Hematopoietic multipotent progenitor cell treated with erythropoietin and hydrocortisone succinate and interleukin-3 and kit ligand, for 4 days (in vitro differentiated cells): ENCODE data around the gene ZDHHC7.
"Not testable (repeated sequence)": the region's sequence is repeated elsewhere in the genome, so short reads cannot be mapped to it uniquely, and the experiment has no call there.

Experiments used
- DNase-seq: peaks from one replicate; pipeline ENCODE4 v3.0.0-alpha.2; 2015

The ZDHHC7 gene, protein sequence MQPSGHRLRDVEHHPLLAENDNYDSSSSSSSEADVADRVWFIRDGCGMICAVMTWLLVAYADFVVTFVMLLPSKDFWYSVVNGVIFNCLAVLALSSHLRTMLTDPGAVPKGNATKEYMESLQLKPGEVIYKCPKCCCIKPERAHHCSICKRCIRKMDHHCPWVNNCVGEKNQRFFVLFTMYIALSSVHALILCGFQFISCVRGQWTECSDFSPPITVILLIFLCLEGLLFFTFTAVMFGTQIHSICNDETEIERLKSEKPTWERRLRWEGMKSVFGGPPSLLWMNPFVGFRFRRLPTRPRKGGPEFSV

DNA sequence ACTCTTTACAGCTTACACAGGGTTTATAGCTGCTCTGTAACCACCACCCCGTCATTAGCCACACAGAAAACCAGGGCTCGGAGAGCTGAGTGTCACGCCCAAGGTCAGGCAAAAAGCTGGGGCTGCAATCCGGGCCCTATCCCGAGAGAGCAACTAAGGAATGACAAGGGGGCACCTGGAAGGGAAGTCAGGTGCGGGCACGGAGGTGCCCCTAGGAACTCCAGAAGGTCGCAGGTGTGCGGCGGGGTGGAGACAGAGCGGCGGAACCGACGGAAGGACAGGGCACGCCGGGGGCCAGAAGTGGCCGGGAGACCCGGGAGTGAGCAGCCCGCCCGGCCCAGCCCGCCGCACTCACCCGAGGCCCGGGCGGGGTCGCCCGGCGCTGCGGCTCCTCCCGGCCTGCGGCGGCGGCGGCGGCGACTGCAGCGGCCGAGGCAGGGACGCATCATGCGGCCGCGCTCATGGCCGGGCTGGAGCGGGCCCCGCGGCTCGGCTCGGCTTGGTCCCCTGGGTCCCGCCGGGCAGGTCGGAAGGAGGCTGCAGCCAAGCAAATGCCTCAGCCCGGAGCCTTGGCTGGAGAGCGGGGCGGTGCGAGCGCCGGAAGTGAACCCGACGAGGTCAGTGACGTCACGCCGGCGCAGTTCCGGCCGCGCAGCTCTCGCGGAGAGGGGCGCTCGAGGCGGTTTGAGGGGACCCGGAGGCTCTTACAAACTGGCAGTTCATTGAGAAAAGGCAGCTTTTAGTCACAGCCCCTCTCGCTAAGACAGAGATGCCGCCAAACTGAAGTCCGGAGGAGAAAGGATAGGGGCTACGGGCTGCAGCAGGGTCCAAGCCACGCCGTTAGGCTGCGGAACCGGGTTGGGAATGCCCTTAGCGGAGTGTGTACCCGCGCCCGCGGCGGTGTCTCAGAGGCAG, at the start of gene ZDHHC7:
ZDHHC7 (minus strand) TSS at position 605 of the 915 bp plus-strand sequence. CDS start 20,917 bp downstream, outside the sequence.
- DNase-seq = peak; percentile 94

GRCh38 chr16:85058909-85059308, 47.6 kb upstream of the ZDHHC7 start:
- DNase-seq = no peak

GRCh38 chr16:85057948-85058347, 46.6 kb upstream of the ZDHHC7 start:
- DNase-seq = no peak

DNA sequence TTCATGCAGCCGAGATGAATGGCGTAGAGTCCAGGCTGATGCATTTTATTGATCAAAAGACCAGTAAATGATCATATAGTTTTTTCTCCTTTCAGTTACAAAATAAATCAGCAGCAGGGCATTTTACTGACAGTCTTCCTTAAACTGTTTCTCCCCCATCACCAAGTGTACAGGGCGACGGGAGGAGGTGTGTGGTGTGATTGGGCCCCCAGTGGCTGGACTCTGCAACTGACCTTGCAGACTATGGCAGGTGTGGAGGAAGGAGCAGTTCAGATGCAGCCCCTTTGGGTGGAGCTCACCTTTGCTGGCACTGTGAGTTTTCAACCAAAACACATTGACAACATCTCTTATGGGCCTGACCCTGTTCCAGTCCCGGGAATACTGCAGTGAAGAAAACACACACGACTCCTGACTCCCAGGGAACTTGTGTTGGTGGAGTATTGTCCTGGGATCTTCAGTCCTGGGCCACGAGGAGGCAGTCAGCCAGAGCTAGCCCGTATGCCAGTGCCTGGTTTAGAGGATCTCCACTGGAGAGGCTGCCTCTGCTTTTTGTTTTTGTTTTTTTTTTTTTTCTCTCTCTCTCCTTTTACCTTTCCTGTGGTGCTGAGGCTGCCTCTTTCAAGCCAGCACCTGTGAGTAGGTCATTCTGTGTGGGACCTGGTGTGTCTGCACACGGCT, 46.0 kb upstream of the ZDHHC7 start:
- DNase-seq = no peak

DNA sequence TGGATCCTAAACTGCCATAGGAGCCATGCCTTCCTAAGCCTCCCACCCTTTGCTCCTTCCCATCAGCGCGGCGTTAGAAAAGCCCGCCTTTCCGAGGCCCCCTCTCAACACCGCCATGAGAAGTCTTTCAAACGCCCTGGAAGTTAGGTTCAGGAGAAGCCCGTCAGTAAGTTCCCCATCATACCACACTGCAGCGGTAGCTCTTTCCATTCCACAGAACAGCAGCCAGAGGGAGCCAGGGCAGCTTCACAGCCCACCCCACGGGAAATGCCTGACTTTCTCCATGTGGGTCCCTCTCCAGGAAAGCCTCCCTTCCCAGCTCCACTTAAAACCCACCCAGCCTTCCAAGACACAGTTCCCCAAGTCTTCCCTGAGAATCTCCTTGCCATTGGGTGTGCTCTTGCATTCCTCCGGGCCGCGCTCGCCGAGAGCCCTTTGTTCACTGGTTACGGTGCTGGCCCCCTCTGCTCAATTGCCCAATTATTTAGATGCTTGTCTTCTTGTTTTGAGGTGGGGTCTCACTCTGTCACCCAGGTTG, 44.9 kb upstream of the ZDHHC7 start:
- DNase-seq = peak; percentile 61

DNA sequence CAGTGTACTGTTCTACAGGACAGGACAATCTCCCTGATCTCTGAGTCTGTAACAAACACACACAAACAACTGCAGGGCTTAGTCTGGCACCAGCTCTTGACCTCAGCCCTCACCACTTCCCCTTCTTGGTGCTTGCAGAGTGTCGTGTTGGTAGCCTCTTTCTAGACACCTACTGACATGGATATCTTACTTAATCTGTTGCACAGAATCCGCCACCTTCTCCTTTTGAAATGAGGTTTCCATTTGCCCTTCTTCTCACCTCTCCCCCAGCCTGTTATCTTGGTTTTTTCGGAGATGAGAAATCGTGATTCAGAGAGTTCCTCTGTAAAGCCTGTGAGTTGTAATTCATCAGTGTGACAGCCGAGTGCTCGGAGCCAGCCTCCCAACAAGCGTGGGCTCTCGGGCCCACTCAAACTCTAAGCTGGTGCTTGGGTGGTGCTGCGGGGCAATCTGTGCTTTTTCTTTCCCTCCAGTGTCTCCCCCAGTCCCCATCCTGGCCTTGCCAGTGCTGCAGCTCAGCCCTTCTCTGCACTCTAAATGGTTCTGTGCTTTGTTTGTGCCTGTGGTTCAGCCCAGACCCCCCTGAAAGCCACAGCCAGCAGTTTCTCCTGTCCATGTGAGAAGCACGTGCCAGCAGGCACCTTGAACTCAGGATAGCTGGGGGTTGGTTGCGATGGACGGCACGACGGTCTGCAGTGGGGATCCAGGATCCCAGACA, 44.3 kb upstream of the ZDHHC7 start:
- peak; percentile 97 for DNase-seq

- peak; percentile 20 for DNase-seq
These were observed 43.7 kb upstream of the ZDHHC7 start for GRCh38 chr16:85054948-85055492.

- not testable (repeated sequence) for DNase-seq
These were observed 43.0 kb upstream of the ZDHHC7 start for GRCh38 chr16:85054321-85054720.

GRCh38 chr16:85052536-85052935, 41.2 kb upstream of the ZDHHC7 start:
- no peak for DNase-seq

DNA sequence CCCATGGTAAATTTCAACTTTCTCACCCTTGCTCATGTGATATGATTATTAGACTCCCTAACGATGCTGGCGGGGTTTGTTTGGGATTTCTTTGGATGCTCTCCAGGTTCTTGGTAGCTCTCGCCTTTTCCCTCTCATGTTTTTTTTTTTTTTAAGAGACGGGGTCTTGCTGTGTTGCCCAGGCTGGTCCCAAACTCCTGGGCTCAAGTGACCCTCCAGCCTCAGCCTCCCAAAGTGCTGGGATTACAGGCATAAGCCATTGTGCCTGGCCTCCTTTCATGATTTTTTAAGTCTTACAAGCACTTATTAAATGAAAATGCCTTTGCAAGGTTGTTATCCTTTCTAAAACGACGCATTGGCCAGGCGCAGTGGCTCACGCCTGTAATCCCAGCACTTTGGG, 40.3 kb upstream of the ZDHHC7 start:
- no peak for DNase-seq

DNA sequence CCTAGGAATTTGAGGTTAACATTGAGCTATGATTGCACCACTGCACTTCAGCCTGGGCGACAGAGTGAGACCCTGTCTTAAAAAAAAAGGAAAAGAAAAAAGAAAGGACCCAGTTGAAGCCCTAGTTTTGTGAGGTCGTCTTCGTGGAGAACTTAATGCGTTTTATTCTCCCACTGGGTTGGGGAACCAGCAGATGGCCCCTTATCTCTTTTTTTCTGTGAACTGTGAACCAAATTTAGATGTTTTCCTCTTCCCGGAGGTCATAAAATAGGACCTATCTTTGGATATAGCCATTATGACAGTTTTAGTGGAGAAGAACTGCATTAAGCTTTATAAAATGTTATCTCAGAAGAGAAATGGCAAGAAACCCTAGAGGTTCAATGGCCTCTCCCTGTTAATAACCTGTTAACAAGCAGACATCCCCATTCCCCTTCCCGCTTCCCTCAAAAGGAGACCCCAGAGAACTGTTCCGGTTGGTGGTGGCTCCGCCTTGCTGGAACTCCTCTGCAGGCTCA, 39.8 kb upstream of the ZDHHC7 start:
- peak; percentile 60 for DNase-seq

- DNase-seq = no peak
These were observed 38.5 kb upstream of the ZDHHC7 start for GRCh38 chr16:85049706-85050305.

- no peak for DNase-seq
These were observed 37.7 kb upstream of the ZDHHC7 start for GRCh38 chr16:85048921-85049562.

- DNase-seq = peak; percentile 64
These were observed 36.6 kb upstream of the ZDHHC7 start for GRCh38 chr16:85047867-85048455.

GRCh38 chr16:85046931-85047866, 35.9 kb upstream of the ZDHHC7 start:
- DNase-seq = peak; percentile 96

- no peak for DNase-seq
These were observed 35.2 kb upstream of the ZDHHC7 start for GRCh38 chr16:85046472-85046916.

GRCh38 chr16:85045641-85046471, 34.5 kb upstream of the ZDHHC7 start:
- no peak for DNase-seq

DNA sequence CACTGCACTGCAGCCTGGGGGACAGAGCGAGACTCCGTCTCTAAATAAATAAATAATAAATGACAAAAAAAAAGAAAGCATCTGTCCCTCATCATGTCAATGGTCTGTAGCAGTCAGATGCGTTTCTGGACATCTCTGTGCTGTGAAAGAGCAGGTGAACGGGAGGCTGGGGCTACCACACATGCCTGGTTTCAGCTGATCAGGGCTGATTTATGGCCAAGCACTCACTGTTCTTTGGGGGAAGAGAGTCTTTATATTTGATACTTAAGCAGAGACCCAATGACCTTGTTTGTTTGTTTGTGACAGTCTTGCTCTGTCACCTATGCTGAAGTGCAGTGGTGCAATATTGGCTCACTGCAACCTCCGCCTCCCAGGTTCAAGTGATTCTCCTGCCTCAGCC, 33.7 kb upstream of the ZDHHC7 start:
- no peak for DNase-seq
